Adrenal gland (tissue), 5 donors: ENCODE results near the gene NEBL.

ENCODE experiments used
- POLR2A ChIP-seq, 2 donors: fragments of 450-650 bp; IDR thresholded peaks; one replicate each; pipeline ENCODE4 v1.6.1; 2017; ENCODE audit warnings: antibody characterized with exemption in 2 of 2, mild to moderate bottlenecking in 2 of 2, moderate library complexity in 1 of 2
- TF ChIP-seq, protein P1 (sequence below), 6 experiments: fragments of 450-650 bp in 4 of 6; fragments of 200-600 bp in 2 of 6; sonication (generic) in 1 of 6; IDR thresholded peaks; 1 replicate in 5 of 6; 2 replicates in 1 of 6; pipeline versions ENCODE4 v1.5.1 to v1.8.0; 2016 to 2021; ENCODE audit warnings: antibody characterized with exemption in 6 of 6, mild to moderate bottlenecking in 2 of 6, moderate library complexity in 1 of 6
- donor health status: DM: no; HTN: no; CAD: no.

DNA sequence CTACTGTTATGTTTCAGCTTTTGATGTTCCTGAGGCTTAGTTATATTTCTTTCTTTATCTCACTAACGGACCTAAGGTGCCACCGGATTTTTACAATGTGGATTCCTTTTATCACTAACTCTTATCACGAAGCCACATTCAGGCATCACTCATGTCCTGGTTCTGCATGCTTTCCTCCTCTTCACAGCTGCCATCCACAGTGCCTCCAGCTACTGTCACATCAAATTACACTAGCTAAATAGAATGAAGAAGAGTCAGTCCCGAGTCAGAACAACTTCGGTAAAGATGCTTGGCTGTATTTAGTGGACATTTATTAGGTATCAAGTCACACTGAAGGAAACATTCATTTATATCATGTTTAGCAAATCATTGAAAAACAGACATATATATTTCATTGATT is 153.2 kb downstream of the NEBL start:
- TF ChIP-seq, protein P1, sequence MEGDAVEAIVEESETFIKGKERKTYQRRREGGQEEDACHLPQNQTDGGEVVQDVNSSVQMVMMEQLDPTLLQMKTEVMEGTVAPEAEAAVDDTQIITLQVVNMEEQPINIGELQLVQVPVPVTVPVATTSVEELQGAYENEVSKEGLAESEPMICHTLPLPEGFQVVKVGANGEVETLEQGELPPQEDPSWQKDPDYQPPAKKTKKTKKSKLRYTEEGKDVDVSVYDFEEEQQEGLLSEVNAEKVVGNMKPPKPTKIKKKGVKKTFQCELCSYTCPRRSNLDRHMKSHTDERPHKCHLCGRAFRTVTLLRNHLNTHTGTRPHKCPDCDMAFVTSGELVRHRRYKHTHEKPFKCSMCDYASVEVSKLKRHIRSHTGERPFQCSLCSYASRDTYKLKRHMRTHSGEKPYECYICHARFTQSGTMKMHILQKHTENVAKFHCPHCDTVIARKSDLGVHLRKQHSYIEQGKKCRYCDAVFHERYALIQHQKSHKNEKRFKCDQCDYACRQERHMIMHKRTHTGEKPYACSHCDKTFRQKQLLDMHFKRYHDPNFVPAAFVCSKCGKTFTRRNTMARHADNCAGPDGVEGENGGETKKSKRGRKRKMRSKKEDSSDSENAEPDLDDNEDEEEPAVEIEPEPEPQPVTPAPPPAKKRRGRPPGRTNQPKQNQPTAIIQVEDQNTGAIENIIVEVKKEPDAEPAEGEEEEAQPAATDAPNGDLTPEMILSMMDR (IDR thresholded peaks at IDR 0.05): no peak
- no peak for TF ChIP-seq POLR2A (IDR thresholded peaks at IDR 0.05)
